ENCODE results near the gene FUNDC2.

The FUNDC2 gene

DNA sequence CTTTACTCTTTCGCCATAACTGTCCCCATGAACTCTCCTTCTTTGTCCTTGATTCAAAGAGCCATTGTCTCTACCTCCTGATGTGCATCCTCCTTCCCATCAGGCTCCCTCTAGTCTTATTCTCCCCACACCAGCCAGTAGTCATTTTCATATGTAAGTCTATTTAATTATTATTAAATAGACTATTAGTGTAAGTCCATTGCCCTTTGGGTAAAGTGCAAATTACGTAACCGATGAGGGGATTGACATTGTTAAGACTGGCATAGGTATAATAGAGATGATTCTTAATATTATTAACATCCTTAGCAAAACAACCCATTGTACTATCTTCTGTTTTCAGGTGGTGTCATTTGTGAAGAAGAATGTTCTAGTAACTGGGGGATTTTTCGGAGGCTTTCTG is 27.6 kb downstream of the FUNDC2 start:
- Histone ChIP-seq H3K36me3 (ENCODE audit: control insufficient read depth in 4 of 4, insufficient read depth in 4 of 4, low read length in 3 of 4) (peaks cover 0 to 3% (median 2%) of the 10 kb centered on the region in 4 experiments), H3K4me1 (ENCODE audit: control extremely low read depth in 1 of 4, control insufficient read depth in 4 of 4, insufficient read depth in 4 of 4, low read length in 3 of 4) (peaks cover 0 to 17% (median 2%) of the 10 kb centered on the region in 4 experiments), H3K27me3 (replicated peaks in 2 of 5; ENCODE audit: control insufficient read depth in 4 of 5, insufficient read depth in 5 of 5, low read length in 4 of 5) (no peaks in the 10 kb centered on the region), H3K9me3 (ENCODE audit: control extremely low read depth in 1 of 5, control insufficient read depth in 4 of 5, insufficient read depth in 2 of 5, low read depth in 1 of 5, low read length in 4 of 5) (no peaks in the 10 kb centered on the region), H3K4me3 (ENCODE audit: control insufficient read depth in 1 of 7, extremely low read depth in 1 of 7, insufficient read depth in 4 of 7, low read depth in 2 of 7, low read length in 6 of 7) (no peak overlapping the region), H3K27ac (ENCODE audit: insufficient read depth in 1 of 2, low read depth in 1 of 2, low read length in 2 of 2, poor library complexity in 1 of 2, severe bottlenecking in 2 of 2) (no peak overlapping the region)
- ChIA-PET POLR2A (no interaction called here), CTCF (interaction anchor here (0.6 kb wide), 1 partner anchor 70 kb away, joined by 3 read pairs; no protein-coding TSS in a partner anchor)
- no peak for DNase-seq
- 89% methylated on average over 1 of the region's 4 CpGs for WGBS (ENCODE audit: insufficient coverage)

- ChIA-PET CTCF (interaction anchor here (0.6 to 1.6 kb wide), 3 partner anchors 11 to 71 kb away, joined by 3 to 4 read pairs (median 3); no protein-coding TSS in a partner anchor), POLR2A (no interaction called here)
Measured at GRCh38 chrX:155055494-155055893, 28.9 kb downstream of the FUNDC2 start.

DNA sequence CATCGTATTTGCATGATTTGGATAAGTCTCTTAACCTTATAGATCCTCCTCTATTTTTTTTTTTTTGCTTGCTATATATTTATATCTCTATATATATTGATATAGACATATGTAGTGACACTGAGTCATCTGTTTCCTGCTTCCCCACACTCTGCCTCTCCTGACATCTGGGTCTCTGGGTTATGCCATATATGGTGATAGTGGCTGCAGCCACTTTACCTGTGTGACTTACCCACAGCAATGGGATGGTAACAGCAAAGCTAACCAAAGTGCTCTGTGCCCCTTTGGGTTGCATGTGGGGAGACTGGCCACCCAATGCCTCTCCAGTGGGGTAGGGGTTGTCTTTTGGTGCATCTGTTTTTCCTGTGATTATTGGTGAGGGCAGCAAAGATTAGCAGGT is 29.8 kb downstream of the FUNDC2 start:
- CTCF ChIA-PET: interaction anchor here (0.8 to 2.8 kb wide), 8 partner anchors 29 to 144 kb away, joined by 3 to 14 read pairs (median 4); partner anchors contain the start of gene FUNDC2
- Histone ChIP-seq H3K36me3 (ENCODE audit: control insufficient read depth in 4 of 4, insufficient read depth in 4 of 4, low read length in 3 of 4) (peaks cover 0 to 6% (median 4%) of the 10 kb centered on the region in 4 experiments), H3K4me1 (ENCODE audit: control extremely low read depth in 1 of 4, control insufficient read depth in 4 of 4, insufficient read depth in 4 of 4, low read length in 3 of 4) (peaks cover 0 to 6% (median 2%) of the 10 kb centered on the region in 4 experiments), H3K4me3 (ENCODE audit: control insufficient read depth in 1 of 7, extremely low read depth in 1 of 7, insufficient read depth in 4 of 7, low read depth in 2 of 7, low read length in 6 of 7) (no peak overlapping the region), H3K27ac (ENCODE audit: insufficient read depth in 1 of 2, low read depth in 1 of 2, low read length in 2 of 2, poor library complexity in 1 of 2, severe bottlenecking in 2 of 2) (no peak overlapping the region), H3K9me3 (ENCODE audit: control extremely low read depth in 1 of 5, control insufficient read depth in 4 of 5, insufficient read depth in 2 of 5, low read depth in 1 of 5, low read length in 4 of 5) (no peaks in the 10 kb centered on the region), H3K27me3 (replicated peaks in 2 of 5; ENCODE audit: control insufficient read depth in 4 of 5, insufficient read depth in 5 of 5, low read length in 4 of 5) (no peaks in the 10 kb centered on the region)
- WGBS (ENCODE audit: insufficient coverage): no CpG with 5 or more reads among the region's 1 CpG
- DNase-seq: no peak
- POLR2A ChIA-PET: no interaction called here

More at GRCh38 chrX:155055494-155055893, 28.9 kb downstream of the FUNDC2 start:
- Histone ChIP-seq H3K36me3 (ENCODE audit: control insufficient read depth in 4 of 4, insufficient read depth in 4 of 4, low read length in 3 of 4) (peaks cover 0 to 6% (median 4%) of the 10 kb centered on the region in 4 experiments), H3K9me3 (ENCODE audit: control extremely low read depth in 1 of 5, control insufficient read depth in 4 of 5, insufficient read depth in 2 of 5, low read depth in 1 of 5, low read length in 4 of 5) (no peaks in the 10 kb centered on the region), H3K4me3 (ENCODE audit: control insufficient read depth in 1 of 7, extremely low read depth in 1 of 7, insufficient read depth in 4 of 7, low read depth in 2 of 7, low read length in 6 of 7) (no peak overlapping the region), H3K27me3 (replicated peaks in 2 of 5; ENCODE audit: control insufficient read depth in 4 of 5, insufficient read depth in 5 of 5, low read length in 4 of 5) (no peaks in the 10 kb centered on the region), H3K27ac (ENCODE audit: insufficient read depth in 1 of 2, low read depth in 1 of 2, low read length in 2 of 2, poor library complexity in 1 of 2, severe bottlenecking in 2 of 2) (no peak overlapping the region), H3K4me1 (ENCODE audit: control extremely low read depth in 1 of 4, control insufficient read depth in 4 of 4, insufficient read depth in 4 of 4, low read length in 3 of 4) (peaks cover 0 to 11% (median 2%) of the 10 kb centered on the region in 4 experiments)
- DNase-seq: peak in 2 of 3 donors; percentile 28 to 34
- WGBS (ENCODE audit: insufficient coverage): 95% methylated on average over 2 of the region's 3 CpGs

DNA sequence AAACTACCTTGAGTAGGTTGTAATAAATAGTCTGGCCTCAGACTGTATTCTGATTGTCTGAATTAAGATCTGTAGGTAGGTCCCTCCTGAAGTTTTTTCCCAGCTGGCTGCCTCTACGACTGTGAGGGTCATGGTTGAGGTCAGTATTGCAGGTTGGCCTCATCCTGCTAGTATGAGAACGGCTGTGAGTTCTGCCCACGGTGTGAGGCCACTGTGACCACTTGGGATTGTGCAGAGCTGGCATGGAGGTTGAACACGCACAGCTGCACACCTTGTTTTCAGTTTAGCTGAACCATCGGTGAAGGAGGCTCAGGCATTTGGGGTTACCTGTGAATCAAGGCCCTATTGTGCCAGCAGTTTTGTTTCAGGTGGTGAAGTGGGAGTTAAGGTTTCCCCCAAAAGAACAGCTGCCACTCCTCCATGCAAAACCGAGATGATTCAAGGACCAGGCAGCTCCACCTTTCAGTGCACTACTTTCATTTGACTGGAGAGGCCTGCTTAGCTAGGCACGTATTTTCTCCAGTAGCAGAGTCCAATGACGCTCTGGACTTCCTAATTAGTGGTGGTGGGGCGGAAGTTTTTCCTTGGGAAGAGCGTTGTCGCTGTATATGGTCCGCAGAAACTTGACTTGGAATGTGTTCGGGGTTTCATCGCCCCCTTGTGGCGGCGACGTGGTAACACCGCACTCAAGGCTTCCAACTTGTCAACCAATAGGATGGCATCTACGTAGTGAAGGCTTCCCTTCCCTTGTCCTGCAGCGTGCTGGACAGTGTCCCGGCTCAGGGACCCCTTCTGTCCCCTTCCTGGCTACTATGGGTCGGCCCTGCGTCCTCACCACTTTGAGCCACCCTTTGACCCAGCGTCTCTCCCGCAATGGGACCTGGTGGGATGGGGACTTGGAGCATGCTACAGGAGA is 30.5 kb downstream of the FUNDC2 start:
- no peaks in the 10 kb centered on the region for H3K27me3 ChIP-seq (replicated peaks in 2 of 5; ENCODE audit: control insufficient read depth in 4 of 5, insufficient read depth in 5 of 5, low read length in 4 of 5)
- no peak overlapping the region for H3K27ac ChIP-seq (ENCODE audit: insufficient read depth in 1 of 2, low read depth in 1 of 2, low read length in 2 of 2, poor library complexity in 1 of 2, severe bottlenecking in 2 of 2)
- peaks cover 3 to 7% (median 4%) of the 10 kb centered on the region in 4 experiments for H3K36me3 ChIP-seq (ENCODE audit: control insufficient read depth in 4 of 4, insufficient read depth in 4 of 4, low read length in 3 of 4)
- peak overlapping the region in 5 of 7 experiments; percentile 30 to 72 (median 50) for H3K4me3 ChIP-seq (ENCODE audit: control insufficient read depth in 1 of 7, extremely low read depth in 1 of 7, insufficient read depth in 4 of 7, low read depth in 2 of 7, low read length in 6 of 7)
- ChIA-PET POLR2A (no interaction called here), CTCF (interaction anchor here (0.8 to 2.8 kb wide), 8 partner anchors 30 to 145 kb away, joined by 3 to 14 read pairs (median 4); partner anchors contain the start of gene FUNDC2)
- H3K4me1 ChIP-seq (ENCODE audit: control extremely low read depth in 1 of 4, control insufficient read depth in 4 of 4, insufficient read depth in 4 of 4, low read length in 3 of 4): peaks cover 0 to 6% (median 2%) of the 10 kb centered on the region in 4 experiments
- DNase-seq: peak; percentile 48 to 69 (median 58)
- WGBS (ENCODE audit: insufficient coverage): 24% methylated on average over 23 of the region's 25 CpGs
- H3K9me3 ChIP-seq (ENCODE audit: control extremely low read depth in 1 of 5, control insufficient read depth in 4 of 5, insufficient read depth in 2 of 5, low read depth in 1 of 5, low read length in 4 of 5): no peaks in the 10 kb centered on the region

- Histone ChIP-seq H3K4me1 (ENCODE audit: control extremely low read depth in 1 of 4, control insufficient read depth in 4 of 4, insufficient read depth in 4 of 4, low read length in 3 of 4) (peaks cover 0 to 6% (median 2%) of the 10 kb centered on the region in 4 experiments), H3K36me3 (ENCODE audit: control insufficient read depth in 4 of 4, insufficient read depth in 4 of 4, low read length in 3 of 4) (peaks cover 2 to 7% (median 3%) of the 10 kb centered on the region in 4 experiments), H3K27ac (ENCODE audit: insufficient read depth in 1 of 2, low read depth in 1 of 2, low read length in 2 of 2, poor library complexity in 1 of 2, severe bottlenecking in 2 of 2) (no peak overlapping the region), H3K4me3 (ENCODE audit: control insufficient read depth in 1 of 7, extremely low read depth in 1 of 7, insufficient read depth in 4 of 7, low read depth in 2 of 7, low read length in 6 of 7) (no peak overlapping the region), H3K9me3 (ENCODE audit: control extremely low read depth in 1 of 5, control insufficient read depth in 4 of 5, insufficient read depth in 2 of 5, low read depth in 1 of 5, low read length in 4 of 5) (no peaks in the 10 kb centered on the region), H3K27me3 (replicated peaks in 2 of 5; ENCODE audit: control insufficient read depth in 4 of 5, insufficient read depth in 5 of 5, low read length in 4 of 5) (no peaks in the 10 kb centered on the region)
- CTCF ChIA-PET: interaction anchor here (1.9 kb wide), 1 partner anchor 77 kb away, joined by 6 read pairs; no protein-coding TSS in a partner anchor
- WGBS (ENCODE audit: insufficient coverage): 86% methylated on average over 3 of the region's 4 CpGs
- POLR2A ChIA-PET: no interaction called here
- DNase-seq: no peak
Measured at GRCh38 chrX:155061760-155062159, 35.1 kb downstream of the FUNDC2 start.

DNA sequence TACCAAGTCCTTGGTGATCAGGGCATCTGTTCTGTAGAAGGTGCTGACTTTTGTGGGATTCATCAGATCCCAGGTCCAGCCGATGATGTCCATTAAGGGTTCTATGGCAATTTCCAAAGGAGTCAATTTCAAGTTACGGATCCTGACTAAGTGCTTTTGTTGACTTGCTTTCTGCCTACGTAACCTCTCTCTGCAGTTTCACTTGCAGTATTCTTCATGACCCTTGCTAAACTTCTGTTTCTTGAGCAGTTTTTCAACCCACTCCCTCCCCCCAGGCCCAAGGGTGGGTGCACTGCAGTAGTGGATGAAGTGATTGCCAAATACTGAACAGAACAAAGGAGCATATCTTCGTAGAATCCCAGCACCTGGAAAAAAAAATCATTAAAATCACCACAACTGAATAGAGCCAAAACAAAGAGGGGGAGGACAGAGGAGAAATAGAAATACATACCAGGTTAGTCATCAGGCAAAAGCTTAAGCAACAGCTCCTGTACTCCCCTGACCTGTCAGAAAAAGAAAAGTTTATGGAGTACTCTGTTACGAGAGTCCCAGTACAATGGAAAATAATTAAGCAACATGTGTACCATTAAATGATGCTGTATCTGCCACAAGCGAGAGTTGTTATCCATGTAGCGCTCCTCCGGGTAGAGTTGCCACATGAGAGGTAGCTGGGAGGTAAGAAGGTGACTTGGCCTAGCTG is 38.5 kb downstream of the FUNDC2 start:
- DNase-seq: no peak
- 90% methylated on average over 7 of the region's 8 CpGs for WGBS (ENCODE audit: insufficient coverage)
- POLR2A ChIA-PET: no interaction called here
- H3K4me3 ChIP-seq (ENCODE audit: control insufficient read depth in 1 of 7, extremely low read depth in 1 of 7, insufficient read depth in 4 of 7, low read depth in 2 of 7, low read length in 6 of 7): no peak overlapping the region
- no peaks in the 10 kb centered on the region for H3K9me3 ChIP-seq (ENCODE audit: control extremely low read depth in 1 of 5, control insufficient read depth in 4 of 5, insufficient read depth in 2 of 5, low read depth in 1 of 5, low read length in 4 of 5)
- CTCF ChIA-PET: no interaction called here
- H3K36me3 ChIP-seq (ENCODE audit: control insufficient read depth in 4 of 4, insufficient read depth in 4 of 4, low read length in 3 of 4): peaks cover 2 to 3% (median 3%) of the 10 kb centered on the region in 4 experiments
- H3K27me3 ChIP-seq (replicated peaks in 2 of 5; ENCODE audit: control insufficient read depth in 4 of 5, insufficient read depth in 5 of 5, low read length in 4 of 5): no peaks in the 10 kb centered on the region
- H3K4me1 ChIP-seq (ENCODE audit: control extremely low read depth in 1 of 4, control insufficient read depth in 4 of 4, insufficient read depth in 4 of 4, low read length in 3 of 4): peaks cover 0 to 8% (median 7%) of the 10 kb centered on the region in 4 experiments
- no peak overlapping the region for H3K27ac ChIP-seq (ENCODE audit: insufficient read depth in 1 of 2, low read depth in 1 of 2, low read length in 2 of 2, poor library complexity in 1 of 2, severe bottlenecking in 2 of 2)

All from common myeloid progenitor, CD34-positive (primary cell).